H1 (cell line): ENCODE measurements around the gene MCM6.

Source experiments
- CBX5 ChIP-seq: fragments of 300-800, 300-1000 bp; sonication (generic); IDR thresholded peaks from 2 replicates; pipeline ENCODE4 v1.7.1; 2016; ENCODE audit warnings: antibody characterized with exemption, low read length, low read depth
- CREB1 ChIP-seq: IDR thresholded peaks from 2 replicates; pipeline ENCODE4 v1.6.1; 2012; ENCODE audit warnings: inconsistent platforms
- CTCF ChIP-seq, 3 experiments: IDR thresholded peaks; 1 replicate in 2 of 3; 2 replicates in 1 of 3; pipeline versions ENCODE4 v1.5.1 to v1.6.1; 2011; ENCODE audit warnings: low read length in 3 of 3, mild to moderate bottlenecking in 3 of 3, inconsistent platforms in 2 of 3, low read depth in 1 of 3, moderate library complexity in 1 of 3; ENCODE audit not compliant: insufficient read depth in 1 of 3; ENCODE audit errors: control extremely low read depth in 1 of 3
- NRF1 ChIP-seq: IDR thresholded peaks from 2 replicates; pipeline ENCODE4 v1.6.1; 2011; ENCODE audit warnings: mild to moderate bottlenecking, low read depth, low read length, improper control_type of control experiment
- POLR2A ChIP-seq, 2 experiments: IDR thresholded peaks; 1 replicate in 1 of 2; 2 replicates in 1 of 2; pipeline ENCODE4 v1.6.1; 2011; ENCODE audit warnings: low read depth in 2 of 2, low read length in 2 of 2, mild to moderate bottlenecking in 2 of 2; ENCODE audit errors: control extremely low read depth in 1 of 2
- RFX5 ChIP-seq: IDR thresholded peaks from 2 replicates; pipeline ENCODE4 v1.6.1; 2011; ENCODE audit warnings: low read depth, low read length, improper control_type of control experiment, borderline replicate concordance
- SP1 ChIP-seq: IDR thresholded peaks from 2 replicates; pipeline ENCODE4 v1.6.1; 2011; ENCODE audit warnings: low read depth, low read length

DNA sequence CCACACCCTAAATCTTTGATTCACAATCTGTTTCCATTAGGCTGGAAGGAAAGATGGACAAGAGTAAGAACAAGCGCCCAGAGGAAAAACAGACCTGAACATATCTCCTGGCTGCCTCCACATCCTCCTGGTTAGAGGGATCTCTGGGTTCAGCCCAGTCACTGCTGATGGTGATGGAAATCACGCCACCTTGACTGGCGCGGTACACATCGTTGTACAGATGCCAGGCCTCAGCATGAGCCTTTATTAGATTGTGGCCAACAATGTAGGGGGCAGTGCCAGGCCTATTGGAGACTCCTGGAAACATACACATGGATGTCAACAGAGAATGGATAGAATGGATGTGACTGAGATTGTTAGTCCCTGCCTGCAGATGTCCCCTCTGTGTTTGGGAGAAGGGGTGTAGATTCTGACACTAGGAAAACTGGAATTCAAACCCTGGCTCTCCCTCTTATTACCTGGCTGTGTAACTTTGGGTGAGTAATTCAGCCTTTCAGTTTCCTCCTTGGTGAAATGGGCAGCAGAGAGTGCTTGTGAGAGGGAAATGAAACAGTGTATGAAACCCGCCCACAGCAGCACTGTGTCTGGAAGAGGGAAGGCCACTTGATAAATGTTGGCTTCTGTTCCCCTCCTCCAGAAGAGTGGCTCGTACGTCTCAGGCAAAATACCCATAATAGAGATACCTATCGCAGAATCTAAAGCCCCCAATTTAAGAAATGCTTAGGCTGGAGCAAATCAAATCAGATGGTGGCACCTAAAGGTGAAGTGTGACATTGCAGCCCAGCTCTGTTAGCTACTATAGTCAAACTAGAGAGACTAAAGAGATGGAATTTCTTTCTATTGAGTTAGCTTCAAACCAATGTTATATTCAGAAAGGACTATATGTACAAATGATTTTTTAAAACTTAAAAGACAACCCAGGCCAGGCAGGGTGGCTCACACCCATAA, 75.5 kb downstream of the MCM6 start:
- TF ChIP-seq SP1 (no peak), CTCF (IDR thresholded peaks at IDR 0.05; ENCODE audit: control extremely low read depth in 1 of 3, insufficient read depth in 1 of 3, low read depth in 1 of 3, low read length in 3 of 3) (no peak), POLR2A (IDR thresholded peaks at IDR 0.05; ENCODE audit: control extremely low read depth in 1 of 2, low read depth in 2 of 2, low read length in 2 of 2) (no peak), CREB1 (no peak), NRF1 (no peak), RFX5 (no peak), CBX5 (no peak)
